HG03095 (cell line): ENCODE measurements around the gene EIF5A2.
A peak's percentile ranks its signal among the peaks of the same experiment; 100 is the strongest.
"Not testable (repeated sequence)": the region's sequence is repeated elsewhere in the genome, so short reads cannot be mapped to it uniquely, and the experiment has no call there.

Experiments used
- ATAC-seq: cut with Tn5 transposase; IDR thresholded peaks from one replicate; pipeline ENCODE4 v1.9.1; 2021; ENCODE audit warnings: moderate library complexity; ENCODE audit not compliant: unreplicated experiment

EIF5A2 gene

DNA sequence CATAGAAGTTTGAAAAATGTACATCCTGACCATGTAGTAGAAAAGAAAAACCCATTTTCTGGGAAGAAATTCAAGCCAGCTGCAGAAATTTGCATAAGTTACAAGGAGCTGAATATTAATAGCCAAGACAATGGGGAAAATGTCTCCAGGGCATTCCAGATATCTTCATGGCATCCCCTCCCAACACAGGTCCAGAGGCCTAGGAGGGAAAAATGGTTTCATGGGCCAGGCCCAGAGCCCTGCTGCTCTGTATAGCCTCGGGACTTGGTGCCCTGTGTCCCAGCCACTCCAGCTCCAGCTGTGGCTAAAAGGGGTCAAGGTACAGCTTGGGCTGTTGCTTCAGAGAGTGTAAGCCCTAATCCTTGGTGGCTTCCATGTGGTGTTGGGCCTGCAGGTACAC, 11.2 kb downstream of the EIF5A2 start:
- not testable (repeated sequence) for ATAC-seq

DNA sequence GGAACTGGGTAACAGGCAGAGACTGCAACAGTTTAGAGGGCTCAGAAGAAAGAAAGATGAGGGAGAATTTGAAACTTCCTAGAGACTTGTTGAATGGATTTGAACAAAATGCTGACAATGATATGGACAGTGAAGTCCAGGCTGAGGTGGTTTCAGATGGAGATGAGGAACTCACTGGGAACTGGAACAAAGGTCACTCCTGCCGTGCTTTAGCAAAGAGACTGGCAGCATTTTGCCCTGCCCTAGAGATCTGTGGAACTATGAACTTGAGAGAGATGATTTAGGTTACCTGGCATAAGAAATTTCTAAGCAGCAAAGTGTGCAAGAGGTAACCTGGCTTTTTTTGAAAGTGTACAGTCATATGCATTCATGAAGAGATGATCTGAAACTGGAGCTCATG, 11.7 kb downstream of the EIF5A2 start:
- no peak for ATAC-seq

DNA sequence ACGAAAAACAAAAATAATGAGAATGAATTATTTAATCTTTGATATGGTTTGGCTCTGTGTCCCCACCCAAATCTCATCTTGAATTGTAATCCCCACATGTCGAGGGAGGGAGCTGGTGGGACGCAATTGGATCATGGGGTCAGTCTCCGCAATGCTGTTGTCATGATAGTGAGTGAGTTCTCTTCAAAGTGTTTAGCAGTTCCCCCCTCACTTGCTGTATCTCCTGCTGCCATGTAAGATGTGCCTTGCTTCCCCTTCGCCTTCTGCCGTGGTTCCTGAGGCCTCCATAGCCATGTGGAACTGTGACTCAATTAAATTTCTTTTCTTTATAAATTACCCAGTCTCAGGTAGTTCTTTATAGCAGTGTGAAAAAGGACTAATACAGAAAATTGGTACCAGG, 12.1 kb downstream of the EIF5A2 start:
- ATAC-seq, result not testable (repeated sequence)

DNA sequence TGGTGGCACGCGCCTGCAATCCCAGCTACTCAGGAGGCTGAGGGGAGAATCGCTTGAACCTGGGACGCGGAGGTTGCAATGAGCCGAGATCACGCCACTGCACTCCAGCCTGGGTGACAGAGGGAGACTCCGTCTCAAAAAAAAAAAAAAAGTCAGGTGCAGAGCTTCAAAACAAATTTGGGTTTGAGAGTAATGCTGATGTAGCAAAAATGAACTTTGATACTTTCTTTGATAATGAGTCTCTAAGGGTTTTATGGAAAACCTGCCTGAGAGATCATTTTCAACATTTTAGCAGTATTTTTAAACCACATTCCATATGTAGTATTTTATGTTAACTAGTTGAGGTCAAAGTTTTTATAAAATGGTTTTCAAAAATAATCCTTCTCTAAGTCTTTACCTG, 14.5 kb downstream of the EIF5A2 start:
- ATAC-seq, result no peak

DNA sequence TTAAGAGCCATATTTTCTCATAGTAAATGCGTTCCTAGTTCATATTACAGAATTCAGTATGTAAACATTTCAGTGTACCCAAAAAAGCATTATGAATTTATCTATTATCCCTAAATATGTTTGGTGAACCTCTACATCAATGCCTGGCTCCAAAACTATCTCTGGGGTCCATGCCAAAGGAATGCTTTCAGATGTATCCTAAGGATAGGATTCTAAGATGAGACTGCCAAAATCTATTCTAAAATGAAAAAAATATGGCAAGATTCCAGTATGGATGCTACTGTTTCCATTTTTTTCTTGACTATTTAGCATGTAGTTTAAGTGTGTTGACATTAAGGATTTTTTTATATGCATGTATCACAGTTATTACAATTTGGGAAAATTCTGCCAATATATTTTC, 18.8 kb downstream of the EIF5A2 start:
- no peak for ATAC-seq

DNA sequence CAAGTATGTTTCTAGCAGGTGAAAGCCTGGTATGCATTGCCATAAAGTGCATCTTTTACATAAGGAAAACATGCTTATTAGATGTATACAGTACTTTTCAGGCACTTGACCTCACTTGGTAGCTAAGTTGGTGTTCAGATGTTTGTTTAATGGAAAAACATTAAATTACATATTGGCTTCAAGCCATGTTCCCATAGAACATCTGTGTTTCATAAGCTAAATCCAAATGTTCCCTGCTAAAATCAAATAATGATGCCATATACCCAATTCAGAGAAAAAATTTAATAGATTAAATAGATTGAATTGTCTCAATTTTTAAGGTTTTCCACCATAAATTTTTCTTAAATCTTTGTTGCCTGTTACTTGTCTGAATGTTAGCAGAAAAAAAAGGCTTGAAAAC, 19.3 kb downstream of the EIF5A2 start:
- no peak for ATAC-seq

DNA sequence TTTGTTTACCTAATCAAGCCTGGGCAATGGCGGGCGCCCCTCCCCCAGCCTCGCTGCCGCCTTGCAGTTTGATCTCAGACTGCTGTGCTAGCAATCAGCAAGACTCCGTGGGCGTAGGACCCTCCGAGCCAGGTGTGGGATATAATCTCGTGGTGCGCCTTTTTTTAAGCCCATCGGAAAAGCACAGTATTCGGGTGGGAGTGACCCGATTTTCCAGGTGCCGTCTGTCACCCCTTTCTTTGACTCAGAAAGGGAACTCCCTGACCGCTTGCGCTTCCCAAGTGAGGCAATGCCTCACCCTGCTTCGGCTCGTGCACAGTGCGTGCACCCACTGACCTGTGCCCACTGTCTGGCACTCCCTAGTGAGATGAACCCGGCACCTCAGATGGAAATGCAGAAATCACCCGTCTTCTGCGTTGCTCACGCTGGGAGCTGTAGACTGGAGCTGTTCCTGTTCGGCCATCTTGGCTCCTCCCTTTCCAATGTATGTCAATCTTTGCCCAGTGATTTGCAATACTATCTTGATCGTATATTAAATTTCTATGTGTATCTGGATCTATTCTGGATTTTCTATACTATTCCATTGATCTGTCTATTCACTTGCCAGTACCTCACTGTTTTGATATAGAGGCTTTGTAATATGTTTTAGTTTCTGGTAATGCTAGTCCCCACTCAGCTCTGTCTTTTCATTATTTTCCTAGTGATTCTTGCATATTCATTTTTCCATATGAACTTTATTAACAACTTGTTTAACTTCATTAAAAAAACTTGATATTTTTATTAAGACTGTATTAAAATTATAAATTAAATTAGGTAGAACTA, 24.1 kb downstream of the EIF5A2 start:
- ATAC-seq, result not testable (repeated sequence)

DNA sequence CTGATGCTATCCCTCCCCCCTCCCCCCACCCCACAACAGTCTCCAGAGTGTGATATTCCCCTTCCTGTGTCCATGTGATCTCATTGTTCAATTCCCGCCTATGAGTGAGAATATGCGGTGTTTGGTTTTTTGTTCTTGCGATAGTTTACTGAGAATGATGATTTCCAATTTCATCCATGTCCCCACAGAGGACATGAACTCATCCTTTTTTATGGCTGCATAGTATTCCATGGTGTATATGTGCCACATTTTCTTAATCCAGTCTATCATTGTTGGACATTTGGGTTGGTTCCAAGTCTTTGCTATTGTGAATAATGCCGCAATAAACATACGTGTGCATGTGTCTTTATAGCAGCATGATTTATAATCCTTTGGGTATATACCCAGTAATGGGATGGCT, 29.7 kb downstream of the EIF5A2 start:
- ATAC-seq, result not testable (repeated sequence)

DNA sequence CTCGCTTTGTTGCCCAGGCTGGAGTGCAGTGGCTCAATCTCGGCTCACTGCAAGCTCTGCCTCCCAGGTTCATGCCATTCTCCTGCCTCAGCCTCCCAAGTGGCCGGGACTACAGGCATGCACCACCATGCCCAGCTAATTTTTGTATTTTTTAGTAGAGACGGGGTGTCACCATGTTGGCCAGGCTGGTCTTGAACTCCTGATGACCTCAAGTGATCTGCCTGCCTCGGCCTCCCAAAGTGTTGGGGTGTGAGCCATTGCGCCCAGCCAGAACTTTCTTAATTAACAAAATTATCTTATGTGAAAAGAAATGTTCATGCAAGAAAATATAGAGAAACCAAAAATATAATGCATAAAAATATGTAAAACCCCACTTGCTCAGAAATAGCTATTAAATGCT, 31.1 kb downstream of the EIF5A2 start:
- ATAC-seq, result not testable (repeated sequence)

DNA sequence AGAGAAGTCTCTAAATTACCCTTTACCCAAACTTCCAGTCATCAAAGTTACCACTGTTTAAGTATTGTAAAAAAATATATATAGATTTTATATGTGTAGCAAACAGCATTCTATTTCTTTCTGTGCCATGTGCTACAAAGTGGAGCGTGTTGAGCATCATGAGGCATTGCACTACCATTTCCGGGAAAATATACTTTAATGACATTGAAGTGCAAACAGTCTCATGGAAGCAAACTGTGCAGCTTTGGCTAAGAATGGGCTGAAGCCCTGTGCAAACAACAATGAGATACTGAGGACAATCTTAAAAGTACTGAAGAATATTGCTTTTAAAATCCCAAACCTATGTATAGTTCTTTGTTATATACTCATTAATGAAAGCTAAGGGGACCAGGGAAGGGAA, 31.9 kb downstream of the EIF5A2 start:
- no peak for ATAC-seq

DNA sequence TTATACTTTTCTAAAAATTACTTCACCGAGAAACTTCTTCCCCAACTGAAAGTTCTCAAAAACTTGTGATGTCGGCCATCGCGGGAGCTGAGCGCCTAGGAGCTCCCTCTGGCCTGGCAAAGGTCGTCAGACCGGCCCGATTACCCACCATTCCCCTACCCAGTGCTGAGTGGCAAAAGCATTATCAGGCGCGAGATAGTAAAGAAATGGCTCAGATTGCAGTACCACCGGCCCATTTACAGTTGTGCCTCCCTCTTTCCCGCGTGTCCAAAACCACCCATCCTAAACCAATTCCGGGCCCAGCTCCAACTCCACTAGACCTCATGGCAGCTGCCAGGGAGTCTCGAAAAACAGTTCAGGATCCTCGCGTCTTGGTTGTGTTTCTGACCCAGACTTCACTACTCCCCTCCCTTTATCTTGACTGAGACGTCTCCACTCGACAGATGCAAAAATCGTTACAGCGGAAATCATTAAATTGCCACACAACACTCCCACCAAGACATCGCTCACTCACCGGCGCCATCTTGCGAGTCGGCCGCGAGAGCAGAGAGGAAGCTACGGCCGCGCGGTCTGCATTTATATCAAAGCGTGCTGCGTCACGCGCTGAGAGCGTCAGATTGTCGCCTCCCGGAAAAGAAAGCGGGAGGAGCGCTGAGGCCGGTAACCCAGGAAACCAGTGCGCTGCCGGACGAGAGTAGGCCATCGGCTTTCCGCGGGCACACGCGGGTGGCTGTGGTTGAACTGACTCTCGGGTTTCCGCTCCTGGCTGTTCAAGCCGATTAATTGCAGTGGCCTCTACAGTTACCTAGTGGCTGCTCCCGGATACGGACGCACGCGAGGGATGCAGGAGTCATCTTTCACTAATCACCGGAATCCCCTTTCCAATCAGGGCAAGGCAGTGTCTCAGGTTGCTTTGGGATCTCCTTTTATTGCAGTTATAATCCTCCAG, 38.5 kb downstream of the EIF5A2 start, which contains the start of gene RPL22L1:
Gene RPL22L1 (minus strand): TSS at position 551 of the 949 bp plus-strand sequence. CDS start 28 bp downstream, at position 523.
- peak; percentile 98 for ATAC-seq

DNA sequence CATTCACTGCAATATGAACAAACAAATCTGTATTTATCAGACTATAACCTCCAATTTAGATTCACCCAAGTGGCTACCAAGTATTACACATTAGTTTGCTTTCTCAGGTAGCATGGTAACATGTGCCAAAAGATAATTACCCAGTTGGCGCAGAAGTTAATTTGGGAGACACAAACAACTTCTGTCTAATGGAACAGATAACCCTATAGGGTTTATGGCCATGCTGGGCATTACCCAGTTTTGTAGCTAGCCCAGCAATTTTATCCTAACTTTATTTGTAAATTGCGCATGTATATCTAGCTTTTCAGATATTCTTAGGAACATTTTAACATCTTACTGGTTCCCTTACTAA, 39.2 kb downstream of the EIF5A2 start:
- no peak for ATAC-seq

DNA sequence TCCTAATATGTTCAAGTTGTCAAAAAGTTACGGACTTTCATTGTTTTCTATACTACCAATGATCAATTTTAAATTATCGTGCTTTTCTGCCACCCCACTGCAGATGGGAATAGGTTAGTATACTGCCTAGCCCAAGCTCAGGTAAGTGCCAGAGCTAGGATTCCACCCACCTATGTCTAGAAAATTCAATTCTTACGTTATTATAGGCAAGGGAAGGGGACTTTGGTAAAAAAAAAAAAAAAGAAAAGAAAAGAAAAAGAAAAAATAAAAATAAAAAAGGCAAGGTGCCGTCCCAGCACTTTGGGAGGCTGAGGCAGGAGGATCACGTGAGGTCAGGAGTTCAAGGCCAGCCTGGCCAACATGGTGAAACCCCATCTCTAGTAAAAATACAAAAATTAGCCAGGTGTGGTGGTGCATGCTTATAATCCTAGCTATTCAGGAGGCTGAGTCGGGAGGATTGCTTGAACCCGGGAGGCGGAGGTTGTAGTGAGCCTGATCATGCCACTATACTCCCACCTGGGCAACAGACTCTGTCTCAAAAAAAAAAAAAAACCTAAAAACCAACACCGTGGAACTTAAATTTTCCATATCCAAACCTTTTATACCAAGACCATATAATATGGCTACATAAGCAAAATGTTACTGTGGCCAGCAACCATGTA, 39.7 kb downstream of the EIF5A2 start:
- no peak for ATAC-seq

DNA sequence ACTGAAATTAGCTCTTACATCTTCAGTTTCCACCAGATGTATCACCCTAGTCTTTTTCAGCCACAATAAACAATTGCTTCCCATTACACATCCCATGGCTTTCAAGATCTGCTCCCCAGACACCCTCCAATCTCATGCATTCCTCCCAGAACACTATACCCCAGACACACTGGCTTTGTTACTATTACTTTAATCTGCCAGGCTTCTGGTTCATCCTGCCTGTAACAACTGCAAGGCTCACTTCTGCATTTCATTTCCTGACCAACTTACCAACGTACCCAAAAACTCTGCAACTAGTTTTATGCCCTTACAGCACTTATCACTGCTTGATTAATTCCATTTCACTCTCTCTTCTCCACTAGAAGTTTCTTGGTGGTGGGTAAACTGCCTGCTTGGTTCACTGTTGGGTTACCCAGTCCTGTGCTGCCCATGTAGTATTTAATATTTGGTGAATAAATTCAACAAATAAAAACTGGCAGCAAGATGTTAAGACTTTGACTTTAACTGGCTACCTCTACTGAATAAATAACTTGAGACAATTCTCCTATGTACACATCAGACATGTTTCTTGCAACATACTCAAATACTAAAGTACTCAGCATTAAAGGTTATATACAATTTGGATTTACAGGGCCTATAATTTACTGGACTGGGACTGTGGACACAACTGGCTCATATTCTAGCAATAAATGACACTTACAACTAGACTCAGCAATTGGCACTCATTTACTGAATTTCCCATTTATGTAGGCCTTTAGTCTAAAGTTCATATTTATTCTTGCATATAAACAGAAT, 41.1 kb downstream of the EIF5A2 start:
- no peak for ATAC-seq

DNA sequence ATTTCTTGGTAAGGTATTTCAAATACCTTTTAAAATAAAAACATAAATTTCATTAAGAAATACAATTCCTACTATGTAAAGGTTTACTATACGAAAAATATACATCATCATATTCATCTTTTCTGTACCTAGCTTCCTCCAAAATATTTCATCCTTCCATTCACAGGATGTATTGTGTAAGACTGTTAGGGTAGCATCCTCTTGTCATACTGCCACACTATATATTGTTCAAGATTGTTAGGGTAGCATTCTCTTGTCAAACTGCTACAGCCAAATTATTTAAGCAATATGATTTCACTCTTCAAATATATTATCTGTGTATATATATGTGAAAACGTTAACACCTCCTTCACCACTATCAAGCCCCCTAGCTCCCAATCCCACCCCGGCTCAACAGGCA, 41.9 kb downstream of the EIF5A2 start:
- no peak for ATAC-seq

DNA sequence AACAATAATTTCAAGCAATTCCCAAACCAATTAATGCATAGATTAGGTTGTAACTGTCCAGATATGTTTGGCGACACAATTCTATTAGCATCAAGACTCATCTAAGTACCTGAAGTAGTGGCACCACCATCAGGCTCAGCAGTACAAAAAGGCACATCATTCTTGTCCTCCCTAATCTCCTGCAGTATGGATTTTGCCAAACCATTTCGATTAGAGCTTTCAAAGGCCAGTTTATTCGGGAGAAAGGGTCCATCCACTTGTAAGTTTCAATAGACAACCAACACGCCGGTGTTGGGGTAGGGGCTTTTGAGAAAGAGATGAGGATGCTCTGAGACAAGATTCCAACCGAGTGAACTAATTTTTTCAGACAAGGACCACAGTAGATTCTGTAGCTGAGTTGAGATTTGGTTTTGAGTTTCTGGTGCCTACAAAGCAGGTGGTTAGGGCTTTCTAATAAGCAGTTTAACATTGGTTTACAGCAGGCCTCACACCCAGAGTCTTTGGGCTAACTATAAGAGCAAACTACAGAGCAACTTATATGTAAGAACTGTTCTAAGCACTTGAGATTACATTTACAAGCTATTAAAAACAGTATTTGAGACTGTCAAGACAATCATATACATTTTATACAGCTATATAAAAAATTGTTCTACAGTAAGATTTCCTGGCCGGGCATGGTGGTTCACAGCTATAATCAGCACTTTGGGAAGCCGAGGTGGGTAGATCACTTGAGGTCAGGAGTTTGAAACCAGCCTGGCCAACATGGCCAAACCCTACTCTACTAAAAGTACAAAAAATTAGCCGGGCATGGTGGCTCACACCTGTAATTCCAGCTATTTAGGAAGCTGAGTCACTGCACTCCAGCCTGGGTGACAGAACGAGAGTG, 43.0 kb downstream of the EIF5A2 start:
- ATAC-seq, result no peak

DNA sequence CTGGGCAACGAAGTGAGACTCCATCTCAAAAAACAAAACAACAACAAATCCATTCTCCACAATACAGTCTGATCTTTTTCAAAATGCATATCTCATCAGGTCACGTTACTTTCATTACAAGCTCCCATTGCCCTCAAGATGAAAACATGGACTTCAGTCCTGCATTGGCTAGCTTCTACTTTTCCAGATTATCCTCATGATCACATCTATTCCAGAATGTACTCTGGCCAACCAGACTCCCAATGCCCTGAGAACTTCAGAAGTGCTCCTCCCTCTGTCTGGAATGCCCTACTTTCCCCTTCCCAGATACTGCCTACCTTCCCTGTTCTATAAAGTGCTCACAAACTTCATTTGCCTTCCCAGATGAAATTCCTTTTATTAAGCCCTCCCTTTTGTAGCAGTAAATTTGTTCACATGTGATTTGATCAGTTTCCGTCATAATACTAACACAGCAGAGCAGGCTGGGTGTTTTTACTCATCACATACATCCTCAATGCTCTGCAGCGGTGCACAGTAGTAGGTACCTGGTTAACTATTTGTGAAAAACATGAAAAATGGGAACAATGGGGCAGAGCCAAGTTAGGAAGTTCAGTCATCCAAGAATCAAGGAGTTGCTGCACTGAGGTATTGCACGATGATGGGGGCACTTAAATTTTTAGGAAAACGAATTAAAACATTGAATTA, 43.8 kb downstream of the EIF5A2 start:
- no peak for ATAC-seq

DNA sequence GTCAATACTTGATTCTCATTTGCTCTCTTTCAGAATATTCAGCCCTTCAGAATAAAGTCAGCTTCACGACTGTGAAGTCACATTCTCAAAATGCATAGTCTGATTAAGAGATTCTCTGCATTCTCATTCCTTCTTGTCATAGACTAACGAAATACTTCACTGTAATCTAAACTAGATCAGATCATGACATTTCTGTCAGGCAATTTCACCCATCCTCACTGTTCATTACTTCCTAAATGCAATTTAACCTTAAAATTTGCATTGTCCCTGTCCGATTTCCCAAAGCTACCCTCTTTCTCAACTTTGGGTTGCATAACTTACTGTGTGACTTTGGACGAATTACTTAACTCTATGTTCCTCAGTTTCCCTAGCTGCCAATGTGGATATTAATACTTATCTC, 44.6 kb downstream of the EIF5A2 start:
- no peak for ATAC-seq
